GM19328 (cell line): Measurements from ENCODE around the gene BCORL1.

Experiments
- ATAC-seq: cut with Tn5 transposase; IDR thresholded peaks from one replicate; pipeline ENCODE4 v1.9.1; 2021; ENCODE audit warnings: mild to moderate bottlenecking, moderate library complexity; ENCODE audit not compliant: unreplicated experiment

Gene BCORL1

DNA sequence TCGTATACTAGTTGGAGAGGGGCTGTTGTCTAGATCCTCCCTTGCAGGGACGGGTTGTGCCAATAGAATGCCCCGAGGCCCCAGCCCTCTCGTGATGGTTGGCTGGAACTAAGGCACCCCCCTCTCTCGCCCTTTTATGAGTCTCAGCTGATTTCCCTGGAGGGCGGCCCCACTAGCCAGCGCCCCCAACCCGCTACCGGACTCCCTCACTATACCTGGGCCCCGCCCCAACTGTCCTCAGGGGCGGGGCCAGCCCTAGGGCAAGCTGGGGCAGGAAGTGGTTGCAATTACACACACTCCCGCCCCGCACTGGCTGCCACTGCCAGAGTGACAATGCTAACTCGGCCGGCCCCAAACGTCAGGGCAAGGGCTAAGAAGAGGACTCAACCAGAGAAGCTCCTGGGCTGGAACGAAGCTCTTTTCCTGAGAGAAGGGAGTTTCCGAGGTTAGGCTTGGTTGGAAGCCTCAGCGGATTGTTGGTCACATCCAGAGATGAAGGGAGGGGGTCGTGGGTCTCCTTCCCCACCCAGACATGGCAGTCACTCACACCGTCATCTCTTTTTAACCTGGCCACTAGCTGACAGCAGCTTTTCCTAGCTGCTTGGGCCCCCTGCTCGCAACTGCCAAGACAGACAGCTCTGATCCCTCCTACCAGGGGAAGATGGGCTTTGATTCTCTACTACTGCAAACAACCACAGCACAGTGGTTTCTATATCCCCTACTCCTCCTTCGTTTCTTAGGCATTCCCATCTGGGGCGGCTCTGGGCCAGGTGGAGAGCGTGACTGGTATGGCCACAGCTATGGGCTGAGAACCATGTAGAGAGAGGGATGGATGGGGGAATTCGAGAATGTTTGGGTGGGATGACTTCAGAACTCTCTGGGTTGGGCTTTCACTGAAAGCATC, 21.0 kb upstream of the BCORL1 start:
- peak; percentile 87 for ATAC-seq

DNA sequence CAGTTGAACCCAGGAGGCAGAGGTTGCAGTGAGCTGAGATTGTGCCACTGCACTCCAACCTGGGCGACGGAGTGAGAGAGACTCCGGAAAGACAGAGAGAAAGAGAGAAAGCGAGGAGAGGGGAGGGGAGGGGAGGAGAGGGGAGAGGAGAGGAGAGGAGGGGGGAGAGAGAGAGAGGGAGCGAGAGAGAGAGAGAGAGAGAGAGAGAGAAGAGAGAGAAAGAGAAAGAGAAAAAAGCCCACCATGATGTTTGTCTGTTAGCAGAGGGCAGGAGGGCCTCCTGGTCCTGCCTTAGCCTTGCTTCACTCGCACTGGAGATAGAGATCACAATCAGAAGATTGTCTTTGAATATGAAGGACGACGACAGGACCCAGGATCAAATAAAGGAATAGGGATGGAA, 18.7 kb upstream of the BCORL1 start:
- no peak for ATAC-seq

DNA sequence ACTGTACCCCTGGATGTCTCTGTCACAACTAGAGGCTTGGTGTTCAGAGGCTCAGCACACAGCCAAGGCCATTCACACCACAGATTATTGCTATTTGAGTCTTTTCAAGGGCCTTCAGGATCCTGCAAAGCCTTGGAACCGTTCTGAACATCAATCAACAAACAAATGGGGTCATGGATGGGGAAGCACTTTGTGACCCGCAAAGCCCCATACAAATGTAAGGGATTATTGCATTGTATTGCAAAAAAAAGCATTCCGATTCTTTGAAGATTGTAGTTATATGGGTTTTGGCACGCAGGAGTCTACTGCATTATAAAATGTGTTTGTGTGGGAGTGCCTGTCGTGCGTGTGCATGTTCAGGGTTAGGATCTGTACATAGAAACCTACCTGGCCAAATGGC, 17.3 kb upstream of the BCORL1 start:
- ATAC-seq = no peak

DNA sequence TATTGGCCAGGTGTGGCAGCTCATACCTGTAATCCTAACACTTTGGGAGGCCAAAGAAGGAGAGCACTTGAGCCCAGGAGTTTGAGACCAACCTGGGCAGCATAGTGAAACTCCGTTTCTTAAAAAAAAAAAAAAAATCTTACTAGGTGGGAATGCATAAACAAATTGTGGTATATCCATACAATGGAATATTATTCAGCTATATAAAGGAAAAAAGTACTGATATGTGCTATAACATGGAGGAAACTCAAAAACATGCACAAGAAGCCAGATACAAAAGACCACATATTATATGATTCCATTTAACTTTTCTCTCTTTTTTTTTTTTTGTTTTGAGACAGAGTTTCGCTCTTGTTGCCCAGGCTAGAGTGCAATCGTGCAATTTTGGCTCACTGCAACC, 13.5 kb upstream of the BCORL1 start:
- ATAC-seq = no peak

DNA sequence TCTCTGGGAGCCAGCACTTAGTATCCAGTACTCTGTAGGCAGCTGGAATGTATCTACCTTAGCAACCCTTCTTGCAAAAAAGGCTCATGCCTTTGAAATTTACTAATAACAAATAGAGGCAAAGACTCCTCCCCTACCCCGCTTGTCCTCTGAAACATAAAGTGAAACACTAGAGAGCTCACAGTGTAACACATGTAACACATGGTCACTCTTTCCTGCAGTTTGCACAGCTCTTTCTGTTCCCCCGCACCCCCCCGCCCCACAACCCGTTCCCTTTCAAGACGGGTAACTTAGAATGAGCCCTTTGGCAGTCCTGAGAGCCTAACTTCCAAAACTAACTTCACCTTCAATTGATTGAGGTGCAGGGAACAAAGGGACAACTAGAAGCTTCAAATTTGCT, 6.0 kb upstream of the BCORL1 start:
- ATAC-seq = no peak

DNA sequence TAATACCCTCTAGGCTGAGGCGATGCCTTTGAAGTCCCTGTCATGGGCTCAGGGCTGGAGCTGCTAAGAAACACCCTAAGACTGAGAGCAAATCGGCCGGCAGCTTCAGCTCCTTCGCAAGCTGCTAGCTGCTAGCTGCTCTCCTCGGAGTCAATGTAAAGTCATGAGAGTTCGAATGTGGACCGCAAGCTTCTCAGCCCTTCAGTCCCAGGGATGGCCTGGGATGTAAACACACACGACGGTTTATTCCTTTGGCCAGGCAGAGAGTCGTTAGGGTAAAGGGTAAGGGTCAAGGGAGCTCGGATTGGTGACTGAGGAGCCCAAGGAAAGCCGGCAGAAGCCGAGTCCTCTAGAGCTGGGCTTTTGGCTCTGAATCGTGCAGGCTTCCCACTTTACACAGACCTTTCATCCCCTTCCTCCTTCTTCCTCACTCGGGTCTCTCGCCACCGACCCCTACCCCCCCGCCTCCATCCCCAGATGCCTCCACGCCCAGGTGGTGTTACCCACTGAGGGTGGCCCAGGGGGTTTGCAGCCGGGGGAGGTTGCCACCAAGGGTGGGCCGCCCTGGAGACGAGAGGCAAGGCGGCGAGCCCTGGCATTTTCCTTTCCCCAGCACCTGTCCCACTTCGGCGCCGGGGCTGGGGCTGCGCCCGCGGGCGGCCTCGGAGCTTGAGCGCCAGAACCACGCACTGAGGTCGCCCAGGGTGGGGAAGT, 3.1 kb upstream of the BCORL1 start:
- ATAC-seq = no peak

DNA sequence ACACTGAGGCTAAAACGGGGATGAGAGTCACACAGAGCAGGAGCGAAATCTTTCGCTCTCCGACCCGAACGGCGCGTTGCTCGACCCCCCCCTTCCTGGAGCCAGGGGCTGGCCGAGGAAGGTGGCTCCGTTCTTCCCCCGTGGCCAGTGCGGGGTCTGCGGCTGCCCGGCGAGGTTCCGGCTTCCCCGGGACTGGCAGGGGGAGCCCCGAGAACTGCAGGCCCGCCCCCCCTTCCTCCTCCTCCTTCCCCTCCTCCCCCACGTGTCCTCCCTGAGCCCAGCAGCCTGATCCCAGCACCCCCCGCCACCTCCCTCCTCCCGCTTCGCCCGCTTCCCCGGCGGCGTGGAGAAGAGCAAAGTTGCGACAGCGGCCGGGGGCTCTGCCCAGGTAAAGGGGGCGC, 2.4 kb upstream of the BCORL1 start:
- no peak for ATAC-seq

DNA sequence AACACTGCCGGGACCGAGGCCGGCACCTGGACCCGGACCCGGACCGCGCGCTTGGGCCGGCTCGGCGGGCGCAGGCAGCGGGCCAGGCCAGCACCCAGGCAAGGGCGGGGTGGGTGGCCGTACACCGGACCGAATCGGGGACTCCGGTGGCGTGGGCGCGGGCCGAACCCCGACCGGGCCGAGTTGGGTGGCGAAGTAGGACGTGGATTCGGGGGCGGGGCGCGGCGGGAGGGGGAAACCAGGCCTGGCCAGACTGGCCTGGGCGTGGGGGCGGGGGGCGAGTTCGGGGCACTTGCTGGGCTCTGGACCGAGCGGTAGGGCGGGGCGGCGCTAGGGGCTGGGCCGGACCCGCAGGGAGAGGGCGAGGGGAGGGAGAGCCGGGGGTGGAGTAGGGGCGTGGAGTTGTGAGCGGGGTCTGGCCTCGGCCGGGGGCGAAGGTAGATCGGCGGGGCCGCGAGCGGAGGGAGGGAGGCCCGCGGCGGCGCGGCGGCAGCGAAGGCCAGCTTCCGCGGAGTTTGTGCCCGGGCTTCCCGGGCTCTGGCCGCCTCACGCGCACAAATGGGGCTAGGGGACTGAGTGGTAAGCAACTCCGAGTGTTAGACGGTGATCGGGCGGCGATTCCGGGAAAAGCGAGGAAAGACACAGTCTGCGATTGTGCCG, 1.8 kb upstream of the BCORL1 start:
- ATAC-seq = no peak

DNA sequence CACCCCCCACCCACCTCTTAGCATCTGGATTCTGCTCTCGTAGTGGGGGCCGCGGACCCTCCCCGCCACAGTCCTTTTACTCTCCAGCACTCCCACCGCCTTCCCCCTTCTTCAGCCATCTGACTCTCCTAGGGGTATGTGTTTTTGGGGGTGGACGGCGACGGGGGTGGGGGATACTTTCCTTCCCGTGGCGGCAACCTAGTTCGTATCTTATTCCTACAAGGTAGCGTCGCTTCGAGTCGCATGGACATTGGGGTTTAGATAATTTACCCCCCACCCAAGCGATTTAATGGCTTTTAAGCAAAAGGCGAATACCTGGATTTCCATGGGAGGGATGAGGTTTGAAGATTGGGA, 1.3 kb upstream of the BCORL1 start:
- no peak for ATAC-seq

DNA sequence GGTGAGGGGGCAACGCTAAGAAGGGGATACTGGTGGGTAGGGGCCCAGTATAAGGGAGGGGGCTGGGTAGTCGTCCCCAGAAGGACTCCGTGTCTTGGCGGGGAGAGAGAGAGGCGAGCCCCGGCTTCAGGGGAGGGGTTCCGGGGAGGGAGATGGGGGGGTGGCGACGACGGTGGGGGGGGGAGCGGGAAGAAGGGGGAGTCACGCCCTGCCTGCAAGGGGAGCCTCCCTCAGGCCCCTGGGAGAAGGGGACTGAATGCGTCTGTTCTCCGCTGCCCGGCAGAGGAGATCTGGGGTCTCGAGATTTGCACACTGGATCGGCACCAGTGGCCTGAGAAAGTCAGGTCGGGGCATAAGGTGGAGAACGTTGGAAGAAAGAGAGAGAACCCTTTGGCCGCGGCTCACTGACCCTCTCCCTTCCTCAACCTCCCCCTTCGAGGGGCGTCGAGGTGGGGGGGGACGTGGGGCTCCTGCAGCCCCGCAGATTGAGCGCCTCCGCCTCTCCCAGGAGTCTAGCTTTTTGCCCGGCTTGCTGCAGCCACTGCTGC, 609 bp upstream of the BCORL1 start:
- no peak for ATAC-seq

DNA sequence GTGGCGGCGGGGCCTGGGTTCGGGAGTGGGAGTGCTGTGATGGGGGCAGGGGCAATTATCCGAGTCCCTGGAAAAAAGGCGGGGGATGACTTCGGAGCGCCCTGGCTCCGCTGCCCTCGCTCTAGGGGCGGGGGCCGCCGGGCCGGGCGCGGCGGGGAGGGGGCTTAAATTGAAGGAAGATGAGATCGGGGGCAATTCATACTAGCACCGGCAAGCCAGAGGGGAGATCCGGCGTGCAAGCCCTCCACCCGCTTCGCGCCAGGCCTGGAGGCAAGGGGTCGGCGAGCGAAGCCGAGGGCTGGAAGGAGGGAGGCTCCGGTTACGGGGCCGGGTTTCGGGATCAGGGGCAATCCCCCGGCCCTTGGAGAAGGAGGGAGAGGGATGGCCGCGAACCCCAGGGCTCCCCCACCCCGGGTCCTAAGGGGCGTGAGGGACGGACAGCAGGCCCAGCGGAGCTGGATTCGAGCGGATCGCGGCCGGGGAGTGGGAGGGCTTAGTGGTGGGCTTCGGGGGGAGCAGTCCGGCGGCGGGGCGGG, 1.2 kb downstream of the BCORL1 start:
- ATAC-seq = no peak

DNA sequence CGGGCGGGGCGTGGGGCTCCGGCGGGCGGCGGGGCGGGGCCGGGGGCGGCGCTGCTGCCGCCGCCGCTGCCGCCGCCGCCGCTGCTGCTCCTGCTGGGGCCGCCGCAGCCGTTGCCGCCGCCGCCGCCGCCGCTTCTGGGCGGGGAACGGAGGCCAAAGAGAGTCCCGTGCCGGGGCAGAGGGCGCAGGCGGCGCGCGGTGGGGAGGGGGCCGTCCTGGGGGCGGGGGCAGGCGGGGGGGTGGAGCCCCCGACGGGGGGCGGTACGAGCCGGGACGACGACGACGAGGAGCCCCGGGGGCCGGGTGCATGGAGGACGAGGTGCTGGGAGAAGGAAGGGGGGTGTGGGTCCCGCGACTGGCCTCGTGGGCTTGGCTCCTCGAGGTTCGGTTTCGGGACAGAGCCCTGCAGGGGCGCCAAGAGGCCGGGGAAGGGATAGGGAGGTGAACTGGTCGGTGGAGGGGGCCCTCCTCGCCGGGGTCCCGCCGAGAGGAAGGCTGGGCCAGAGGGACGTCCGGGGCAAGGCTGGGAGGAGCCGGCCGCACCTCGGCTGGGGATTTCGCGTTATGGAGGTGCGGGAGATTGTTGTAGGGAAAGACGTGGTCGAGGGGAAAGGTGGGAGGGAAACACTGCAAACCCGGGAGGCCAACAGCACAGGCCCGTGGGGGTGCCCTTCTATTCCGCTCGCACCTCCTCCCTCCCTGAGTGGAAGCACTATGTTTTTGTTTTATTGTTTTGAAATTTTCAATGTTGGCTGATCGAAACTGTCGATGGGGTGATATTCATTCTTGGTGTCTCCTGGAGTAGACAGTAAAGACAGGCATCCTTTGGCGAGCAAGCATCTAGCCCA, 1.9 kb downstream of the BCORL1 start:
- ATAC-seq = no peak

DNA sequence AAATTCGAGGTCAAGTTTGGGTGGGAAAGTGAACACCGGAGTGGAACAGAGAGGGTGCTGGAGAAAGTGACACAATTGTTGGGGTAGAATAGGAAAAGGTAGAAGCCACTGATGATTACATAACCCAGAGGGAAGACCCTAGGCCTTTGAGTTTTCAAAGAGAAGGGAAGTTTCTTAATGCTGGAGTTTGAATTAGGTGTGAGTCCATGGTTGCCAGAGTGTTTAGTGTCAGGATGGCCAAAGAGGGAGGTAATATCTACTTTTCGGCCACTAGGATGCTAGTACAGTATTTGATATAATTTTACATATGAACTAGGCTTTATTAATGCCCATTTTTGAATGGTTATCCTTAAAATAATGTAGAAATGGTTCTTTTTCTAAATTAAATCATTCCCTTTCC, 5.4 kb downstream of the BCORL1 start:
- ATAC-seq = no peak

DNA sequence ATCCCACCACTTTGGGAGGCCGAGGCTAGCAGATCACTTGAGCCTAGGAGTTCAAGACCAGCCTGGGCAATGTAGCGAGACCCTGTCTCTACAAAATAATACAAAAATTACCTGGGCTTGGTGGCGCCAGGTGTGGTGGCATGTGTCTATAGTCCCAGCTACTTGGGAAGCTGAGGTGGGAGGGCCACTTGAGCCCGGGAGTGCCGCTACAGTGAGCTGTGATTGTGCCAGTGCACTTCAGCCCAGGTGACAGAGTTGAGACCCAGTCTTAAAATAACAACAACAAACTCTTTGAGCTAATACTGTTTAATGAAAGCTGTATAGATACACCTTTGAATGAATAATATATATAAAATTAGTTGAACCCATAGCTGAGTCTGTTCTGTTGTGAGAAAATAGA, 9.7 kb downstream of the BCORL1 start:
- no peak for ATAC-seq

DNA sequence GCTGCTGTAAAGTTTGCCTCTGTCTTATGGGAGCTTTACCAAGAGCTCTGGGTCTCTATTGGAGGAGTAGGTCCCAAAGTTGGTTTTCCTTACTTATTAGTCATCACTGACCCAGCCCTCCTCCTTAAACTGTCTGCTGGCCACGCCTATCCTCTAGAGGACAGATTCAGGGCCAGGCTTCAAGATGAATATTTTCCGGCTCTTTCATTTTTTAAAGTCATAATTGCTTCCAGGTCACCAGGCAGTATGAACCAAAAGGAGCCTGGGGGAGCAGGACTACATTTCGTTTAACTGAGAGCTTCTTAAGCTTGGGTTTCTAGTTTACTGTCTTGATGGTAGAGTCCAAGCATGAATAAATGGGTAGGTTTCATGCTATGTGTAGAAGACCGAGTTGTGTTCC, 13.7 kb downstream of the BCORL1 start:
- no peak for ATAC-seq

DNA sequence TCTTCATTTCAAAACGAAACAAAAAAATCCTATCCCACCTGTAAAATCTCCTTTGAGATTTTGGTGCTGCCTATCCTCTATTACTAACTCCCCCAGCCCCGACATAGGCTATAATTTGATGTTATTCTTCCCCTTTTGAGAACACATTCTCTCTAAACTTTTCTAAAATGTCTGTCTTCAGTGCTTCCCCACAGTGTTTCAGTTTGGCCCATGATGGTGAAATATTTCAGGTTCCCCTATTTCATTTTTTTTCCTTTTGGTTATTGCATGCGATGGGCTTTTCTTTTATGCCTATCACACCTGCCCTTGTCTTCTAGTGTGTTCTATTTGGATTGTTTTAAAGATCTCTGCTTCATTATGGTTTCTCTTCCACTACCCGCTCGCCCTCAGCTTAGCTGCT, 14.7 kb downstream of the BCORL1 start:
- ATAC-seq = no peak

DNA sequence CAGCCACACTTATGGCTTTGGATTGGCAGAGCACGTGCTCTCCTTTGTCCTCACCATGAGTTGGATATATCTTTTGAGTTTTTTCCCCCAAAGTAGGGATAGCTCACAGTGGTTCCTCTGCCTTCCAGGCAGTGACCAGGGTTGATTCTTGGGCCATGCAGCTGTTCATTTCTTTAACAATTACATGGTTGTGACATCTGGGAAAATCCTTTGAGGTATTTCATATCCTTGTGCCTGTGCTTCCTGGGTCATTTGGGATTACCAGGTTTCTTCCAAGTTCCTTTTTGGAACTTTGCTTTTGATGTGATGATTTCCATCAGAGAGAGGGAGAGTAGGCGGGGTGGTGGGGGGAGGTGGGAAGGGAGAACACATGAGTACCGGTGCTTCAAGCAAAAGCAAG, 15.6 kb downstream of the BCORL1 start:
- ATAC-seq = no peak

DNA sequence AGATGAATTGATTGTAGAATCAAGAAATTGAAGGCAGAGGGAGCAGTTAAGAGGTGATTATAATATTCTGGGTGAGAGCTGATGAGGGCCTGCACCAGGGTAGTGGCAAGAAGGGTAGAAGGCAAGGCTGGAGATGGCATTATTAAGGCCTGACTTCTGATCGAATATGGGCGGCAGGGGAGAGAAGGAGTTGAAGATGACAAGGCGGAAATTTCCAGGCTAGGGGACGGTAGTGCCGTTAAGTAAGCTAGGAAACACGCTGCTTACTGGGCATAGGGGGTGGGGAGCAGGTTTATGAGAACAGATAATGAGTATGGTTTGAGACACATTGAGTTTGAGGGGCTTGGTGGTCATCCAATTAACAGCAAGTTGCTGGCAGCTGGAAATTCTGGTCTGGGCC, 19.5 kb downstream of the BCORL1 start:
- ATAC-seq = no peak

DNA sequence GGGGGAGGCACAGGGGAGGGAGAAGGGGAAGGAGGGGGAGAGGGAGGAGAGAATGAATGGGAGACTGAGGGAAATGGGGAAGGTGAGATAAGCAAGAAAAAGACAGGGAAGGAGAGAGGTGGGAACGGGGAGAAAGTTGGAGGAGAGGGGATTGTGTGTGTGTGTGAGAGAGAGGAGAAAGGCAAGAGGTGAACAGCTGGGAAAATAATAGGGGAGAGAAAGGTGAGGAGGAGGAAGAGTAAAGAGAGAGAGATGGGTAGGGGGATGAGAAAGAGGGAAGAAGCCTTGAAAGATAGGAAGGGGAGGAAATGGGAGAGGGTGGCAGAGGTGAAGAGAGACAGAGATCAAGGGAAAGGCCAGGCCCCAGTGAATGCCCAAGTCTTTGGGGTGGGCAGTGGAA, 20.1 kb downstream of the BCORL1 start:
- ATAC-seq = no peak

DNA sequence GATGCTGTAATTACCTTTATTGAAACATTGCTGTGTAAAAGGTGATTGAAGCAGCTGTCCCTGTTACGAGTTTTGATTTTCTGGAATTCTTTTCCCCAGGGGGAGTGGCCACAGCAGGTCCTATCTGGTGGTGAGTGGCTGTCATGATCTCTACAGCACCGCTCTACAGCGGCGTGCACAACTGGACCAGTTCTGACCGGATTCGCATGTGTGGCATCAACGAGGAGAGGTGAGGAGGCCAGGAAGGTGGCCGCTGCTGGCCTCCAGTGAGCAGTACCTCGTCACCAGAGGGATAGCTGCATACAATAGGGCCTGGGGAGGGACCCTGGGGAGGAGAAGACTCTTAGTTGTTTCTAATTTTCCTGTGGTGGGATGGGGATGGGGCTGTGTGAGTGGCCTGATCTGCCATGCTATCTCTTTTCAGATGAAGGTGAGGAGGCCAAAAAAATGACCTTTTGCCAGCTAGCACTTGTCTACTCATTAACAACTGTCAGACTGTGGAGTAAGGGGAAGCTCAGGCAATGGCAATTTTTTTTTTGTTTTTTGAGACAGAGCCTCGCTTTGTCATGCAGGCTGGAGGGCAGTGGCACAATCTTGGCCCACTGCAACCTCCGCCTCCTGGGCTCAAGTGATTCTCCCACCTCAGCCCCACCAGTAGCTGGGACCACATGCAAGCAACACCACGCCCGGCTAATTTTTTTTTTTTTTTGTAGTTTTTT, 22.8 kb downstream of the BCORL1 start:
- no peak for ATAC-seq
